Activated CD4-positive, alpha-beta T cell treated with anti-CD3 and anti-CD28 coated beads for 1 hour (primary cell): ENCODE measurements around the gene TLK1.
"Not testable (repeated sequence)": the region's sequence is repeated elsewhere in the genome, so short reads cannot be mapped to it uniquely, and the experiment has no call there.

Source experiments
- DNase-seq: peaks from one replicate; pipeline ENCODE4 v3.0.0-alpha.2; 2020

TLK1 gene

GRCh38 chr2:171167352-171167997 is 6.8 kb upstream of the TLK1 start:
- no peak for DNase-seq

GRCh38 chr2:171166328-171166983 is 5.8 kb upstream of the TLK1 start:
- no peak for DNase-seq

GRCh38 chr2:171165967-171166327 is 5.3 kb upstream of the TLK1 start:
- no peak for DNase-seq

DNA sequence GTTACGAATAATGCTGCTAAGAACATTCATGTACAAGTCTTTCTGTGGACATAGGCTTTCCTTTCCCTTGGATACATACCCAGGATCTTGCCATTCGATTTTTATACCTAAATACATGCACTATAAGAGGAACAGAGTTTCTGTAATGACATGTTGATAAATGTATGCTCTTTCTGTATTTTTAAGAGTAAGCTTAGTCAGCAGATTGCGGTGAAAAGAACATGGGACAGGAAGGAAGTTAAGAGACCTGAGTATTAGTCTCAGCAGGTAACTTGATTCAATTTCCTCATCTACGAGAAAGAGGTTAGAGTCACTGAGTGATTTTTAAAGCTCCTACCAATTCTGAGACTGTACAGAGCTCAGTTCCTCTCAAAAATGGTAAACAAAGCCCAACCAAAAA is 2.6 kb upstream of the TLK1 start:
- no peak for DNase-seq

DNA sequence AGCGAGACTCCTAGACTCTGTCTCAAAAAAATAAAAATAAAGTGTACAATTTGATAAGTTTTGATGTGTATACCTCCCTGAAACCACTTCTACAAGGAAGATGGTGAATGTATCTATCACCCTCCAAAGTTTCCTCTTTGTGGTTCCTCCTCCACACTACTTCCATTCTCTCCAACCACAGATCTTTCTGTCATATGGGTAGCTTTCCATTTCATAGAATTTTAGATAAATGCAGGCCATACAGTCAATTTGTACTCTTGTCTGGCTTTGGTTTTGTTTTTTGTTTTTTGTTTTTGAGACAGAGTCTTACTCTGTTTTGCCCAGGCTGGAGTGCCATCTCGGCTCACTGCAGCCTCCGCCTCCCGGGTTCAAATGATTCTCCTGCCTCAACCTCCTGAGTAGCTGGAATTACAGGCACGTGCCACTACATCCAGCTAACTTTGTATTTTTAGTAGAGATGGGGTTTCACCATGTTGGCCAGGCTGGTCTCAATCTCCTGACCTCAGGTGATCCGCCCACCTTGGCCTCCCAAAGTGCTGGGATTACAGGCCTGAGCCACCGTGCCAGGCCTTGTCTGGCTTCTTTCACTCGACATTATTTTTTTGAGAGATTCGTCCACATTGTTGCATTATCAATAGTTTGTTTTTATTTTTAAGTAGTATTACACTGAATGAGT is 2.0 kb upstream of the TLK1 start:
- not testable (repeated sequence) for DNase-seq

DNA sequence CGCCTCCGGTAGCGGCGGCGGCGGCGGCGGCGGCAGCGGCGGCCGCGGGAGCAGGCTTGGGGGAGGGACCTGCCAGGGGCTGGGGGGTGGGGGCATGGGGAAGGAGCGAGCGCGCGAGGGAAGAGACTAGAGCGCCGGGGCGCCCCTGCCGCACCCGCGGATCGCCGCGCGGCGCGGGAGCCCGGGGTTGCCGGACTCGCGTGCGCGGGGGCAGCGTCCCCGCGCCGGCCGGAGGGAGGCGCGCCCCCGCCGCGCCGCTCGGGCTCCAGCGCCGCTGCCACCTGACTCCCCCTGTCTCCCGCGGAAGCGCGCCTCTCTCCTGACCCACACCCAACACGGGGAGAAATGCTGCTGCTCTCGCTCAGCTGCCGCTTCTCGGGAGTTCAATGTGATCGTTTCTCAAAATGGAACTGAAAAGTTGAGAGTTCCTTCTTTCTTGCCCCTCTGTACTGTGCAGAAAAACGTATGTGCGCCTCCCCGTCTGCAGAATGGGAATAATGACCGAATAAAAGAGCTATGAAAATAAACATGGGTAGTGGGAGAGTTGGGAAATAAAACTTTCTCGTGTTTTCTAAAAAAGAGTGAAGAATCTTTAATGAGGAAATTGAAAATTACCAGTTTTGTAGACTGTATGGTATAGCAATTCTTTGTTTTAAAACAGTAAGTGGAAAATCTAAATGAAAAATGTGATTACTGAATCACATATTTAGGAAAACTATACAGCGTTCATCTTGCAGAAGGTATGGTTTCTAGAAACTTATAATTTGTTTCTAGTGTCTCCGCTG is 455 bp upstream of the TLK1 start:
- peak; percentile 39 for DNase-seq

DNA sequence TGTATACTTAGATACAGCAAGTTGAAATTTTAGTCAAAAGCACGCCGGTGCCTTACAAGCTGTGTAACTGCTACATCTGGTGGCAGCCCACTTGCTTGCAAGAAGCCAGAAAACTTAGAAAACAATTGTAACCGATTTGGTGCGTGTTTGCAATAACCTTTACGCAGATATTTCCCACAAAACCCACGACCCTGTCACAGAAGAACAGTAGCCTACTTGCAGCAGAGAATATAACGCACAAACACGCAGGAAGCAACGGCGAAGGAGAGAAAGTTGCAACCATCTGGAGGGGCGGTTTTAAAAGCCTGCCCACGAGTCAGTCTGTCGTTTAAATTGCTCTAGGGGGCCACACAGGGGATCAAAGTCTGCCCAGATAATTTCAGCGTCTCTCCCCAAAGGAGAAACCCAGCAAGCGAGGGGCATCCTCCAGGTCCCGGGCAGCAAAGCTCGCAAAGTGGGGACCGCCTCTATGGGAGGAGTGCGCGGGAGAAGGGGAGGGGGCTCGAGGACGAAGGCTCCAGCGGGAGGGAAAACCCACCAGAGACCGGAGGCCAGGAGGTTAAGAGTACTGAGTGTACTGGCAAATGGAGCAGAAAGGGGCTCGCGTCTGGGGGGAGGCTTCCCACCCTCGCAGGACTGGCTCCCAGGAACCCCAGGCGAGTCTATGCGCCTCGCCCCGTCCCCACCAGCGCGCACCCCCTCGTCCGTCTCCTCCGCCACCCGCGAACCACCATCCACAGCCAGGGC is 1.1 kb downstream of the TLK1 start:
- DNase-seq: peak; percentile 28

GRCh38 chr2:171158790-171159371 is 1.8 kb downstream of the TLK1 start:
- no peak for DNase-seq

DNA sequence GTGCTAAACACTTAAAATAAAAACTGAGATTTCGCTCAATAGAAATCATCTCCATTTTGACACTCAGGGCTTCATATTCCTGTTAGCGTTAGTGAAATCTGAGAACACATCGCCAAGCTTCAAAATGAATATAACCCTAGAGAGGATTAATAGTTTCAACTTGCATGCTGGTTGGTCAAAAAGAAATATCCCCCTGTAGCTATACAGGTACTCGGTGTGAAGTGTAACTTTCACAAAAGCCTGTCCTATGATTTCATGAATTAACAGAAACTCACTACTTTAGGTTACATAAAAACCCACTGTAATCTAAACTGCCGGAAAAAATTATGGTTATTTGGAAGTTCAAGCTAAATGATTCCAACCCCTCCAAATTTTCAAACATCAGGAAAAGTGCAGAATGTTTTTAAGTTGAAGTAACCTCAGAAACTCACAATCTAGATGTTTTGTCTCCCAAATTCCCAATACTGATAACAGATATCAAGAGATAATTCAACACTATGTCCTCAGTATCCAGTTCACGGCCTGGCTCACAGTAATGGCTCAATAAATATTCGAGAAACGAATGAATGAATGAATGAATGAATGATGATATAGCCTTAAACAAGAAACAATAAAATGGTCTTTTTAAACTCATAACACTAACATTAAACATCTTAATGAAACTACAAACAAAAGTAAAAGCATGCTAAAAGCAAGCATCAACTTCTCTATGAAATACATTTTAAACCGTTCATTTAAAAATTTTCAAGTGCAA is 2.5 kb downstream of the TLK1 start:
- no peak for DNase-seq

- DNase-seq: no peak
Measured at GRCh38 chr2:171157109-171157500, 3.6 kb downstream of the TLK1 start.

- DNase-seq: no peak
Measured at GRCh38 chr2:171154348-171154747, 6.3 kb downstream of the TLK1 start.

GRCh38 chr2:171150694-171151285 is 9.9 kb downstream of the TLK1 start:
- DNase-seq: no peak

DNA sequence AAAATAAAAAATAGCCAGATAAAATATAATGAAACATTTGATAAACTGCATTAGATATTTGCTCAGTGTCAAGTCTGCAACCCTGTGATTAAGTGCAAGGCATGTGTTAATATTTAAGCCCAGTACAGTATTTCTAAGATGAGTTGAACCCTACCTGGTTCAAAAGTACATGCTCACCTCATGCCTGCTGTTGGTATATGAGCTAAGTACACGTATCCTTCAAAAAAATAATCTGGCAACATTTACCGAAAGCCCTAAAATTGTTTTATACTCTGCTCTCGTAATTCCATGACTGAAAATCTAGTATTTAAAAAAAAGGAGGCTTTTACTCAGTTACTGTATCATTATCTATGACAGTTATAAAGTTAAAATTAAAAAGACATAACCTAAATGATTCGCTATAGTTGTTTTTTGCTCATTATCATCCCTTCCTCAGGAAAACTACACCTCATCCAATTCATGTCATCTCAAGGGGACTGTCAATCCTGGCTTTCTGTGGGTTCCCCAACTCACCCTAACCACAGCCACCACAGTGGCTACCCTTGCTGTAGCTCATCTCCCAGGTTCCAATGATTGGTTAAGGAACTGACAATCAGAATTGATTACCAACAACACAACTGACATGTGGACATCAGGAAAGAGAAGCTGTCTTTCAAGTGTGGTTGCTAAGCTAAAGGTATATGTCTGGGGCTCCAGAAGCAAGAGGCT is 10.6 kb downstream of the TLK1 start:
- no peak for DNase-seq

- DNase-seq: no peak
Measured at GRCh38 chr2:171149171-171149938, 11.3 kb downstream of the TLK1 start.

DNA sequence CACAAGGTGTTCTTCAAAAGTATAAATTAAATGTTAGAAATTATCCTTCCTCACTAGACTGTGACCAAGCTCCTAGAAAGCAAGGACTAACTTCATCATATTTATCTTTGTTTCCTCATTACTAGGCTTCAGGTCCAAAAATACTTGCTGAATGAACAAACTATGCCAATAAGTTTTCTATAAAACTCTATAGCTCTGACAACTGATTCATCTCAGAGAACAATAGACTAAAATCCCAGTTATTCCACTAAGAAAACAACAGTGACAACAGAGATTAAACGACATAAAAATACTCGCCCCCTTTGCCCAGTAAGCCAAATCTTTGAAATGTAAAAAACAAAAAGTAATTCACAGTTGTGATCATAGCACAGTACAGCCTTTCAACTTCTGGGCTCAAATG is 13.6 kb downstream of the TLK1 start:
- no peak for DNase-seq

- no peak for DNase-seq
Measured at GRCh38 chr2:171146633-171147032, 14.1 kb downstream of the TLK1 start.

DNA sequence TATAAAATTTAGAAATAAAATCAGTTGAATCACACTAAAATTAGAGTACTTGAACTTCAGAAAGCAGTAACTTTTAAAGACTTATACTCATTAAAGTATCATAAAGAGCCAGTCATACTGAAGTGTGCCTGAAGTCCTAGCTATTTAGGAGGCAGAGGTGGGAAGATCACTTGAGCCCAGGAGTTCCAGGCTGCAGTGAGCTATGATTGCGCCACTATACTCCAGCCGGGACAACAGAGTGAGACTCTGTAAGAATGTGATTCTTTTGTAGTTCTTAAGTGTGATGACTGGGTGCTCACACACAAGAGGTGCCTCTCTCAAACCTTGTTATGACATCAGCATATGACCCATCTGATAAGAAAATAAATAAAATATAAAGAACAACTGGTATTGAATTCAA is 14.6 kb downstream of the TLK1 start:
- DNase-seq: no peak

GRCh38 chr2:171143670-171144062 is 17.0 kb downstream of the TLK1 start:
- DNase-seq: no peak

GRCh38 chr2:171142398-171142797 is 18.3 kb downstream of the TLK1 start:
- DNase-seq: no peak

GRCh38 chr2:171141320-171141719 is 19.4 kb downstream of the TLK1 start:
- DNase-seq: no peak
